B cell (primary cell): ENCODE measurements around the gene PPP3CA. TPM values are rescaled to one million over a fixed set of nuclear protein-coding genes. Genes with fewer than 3 reads are reported as not detected.

ENCODE experiments used
- ATAC-seq: fragments of 200-7000 bp; cut with Tn5 transposase; one replicate; pipeline ENCODE4 v1.10.0; 2021; ENCODE audit warnings: low read depth, mild to moderate bottlenecking, moderate number of reproducible peaks, moderate library complexity
- CTCF ChIA-PET: fragments of 350-600 bp; sonication (Branson Sonifier 250); formaldehyde crosslinking; loops from one replicate; lab custom pipeline; 2021; ENCODE audit warnings: antibody characterized with exemption, inconsistent platforms; lab: Charles Lee
- POLR2A ChIA-PET: fragments of 350-600 bp; sonication (Branson Sonifier 250); formaldehyde crosslinking; loops from one replicate; lab custom pipeline; 2021; ENCODE audit warnings: antibody characterized with exemption; lab: Charles Lee
- DNase-seq: peaks from one replicate; pipeline ENCODE4 v3.0.0; 2013
- H2AFZ ChIP-seq: 2 replicates; pipeline ENCODE4 v1.6.1; 2012; ENCODE audit warnings: mild to moderate bottlenecking, low read depth, low read length; ENCODE audit not compliant: insufficient read depth, poor library complexity, severe bottlenecking
- H3K27ac ChIP-seq, 2 donors: 1 replicate in 1 of 2; 2 replicates in 1 of 2; pipeline ENCODE4 v1.5.1; 2012 to 2013; ENCODE audit warnings: low read length in 2 of 2, mild to moderate bottlenecking in 2 of 2, moderate library complexity in 1 of 2
- H3K27me3 ChIP-seq, 4 experiments: fragments of 200-600 bp in 1 of 4; sonication (generic) in 1 of 4; replicated peaks in 1 of 4; 1 replicate in 2 of 4; 2 replicates in 2 of 4; pipeline versions ENCODE4 v1.6.1 to v1.7.0; 2013 to 2016; ENCODE audit warnings: low read length in 3 of 4, mild to moderate bottlenecking in 2 of 4, mixed read lengths in 1 of 4, moderate library complexity in 1 of 4; ENCODE audit not compliant: insufficient read depth in 4 of 4, control insufficient read depth in 3 of 4; ENCODE audit errors: control extremely low read depth in 1 of 4
- H3K36me3 ChIP-seq, 2 experiments: replicated peaks in 1 of 2; 1 replicate in 1 of 2; 2 replicates in 1 of 2; pipeline versions ENCODE4 v1.6.1 to v1.7.1; 2013; ENCODE audit warnings: low read length in 1 of 2; ENCODE audit not compliant: insufficient read depth in 2 of 2, control insufficient read depth in 1 of 2; ENCODE audit errors: control extremely low read depth in 1 of 2, extremely low read depth in 1 of 2
- H3K4me1 ChIP-seq, 2 donors: fragments of 200-600 bp in 1 of 2; sonication (generic) in 1 of 2; 1 replicate in 1 of 2; 2 replicates in 1 of 2; pipeline versions ENCODE4 v1.5.1 to v1.6.1; 2013 to 2017; ENCODE audit warnings: low read length in 2 of 2; ENCODE audit not compliant: control insufficient read depth in 2 of 2, insufficient read depth in 2 of 2
- H3K4me2 ChIP-seq: replicated peaks from 2 replicates; pipeline ENCODE3; 2012; ENCODE audit warnings: mild to moderate bottlenecking, low read depth, low read length; ENCODE audit not compliant: poor library complexity, severe bottlenecking
- H3K4me3 ChIP-seq, 5 experiments: fragments of 200-600 bp in 1 of 5; sonication (generic) in 1 of 5; 1 replicate in 3 of 5; 2 replicates in 2 of 5; pipeline versions ENCODE4 v1.5.1 to v1.7.0; 2011 to 2016; ENCODE audit warnings: low read length in 4 of 5, mild to moderate bottlenecking in 4 of 5, low read depth in 2 of 5, control low read depth in 1 of 5, moderate library complexity in 1 of 5; ENCODE audit not compliant: insufficient read depth in 1 of 5; ENCODE audit errors: control extremely low read depth in 1 of 5, extremely low read depth in 1 of 5
- H3K79me2 ChIP-seq: fragments of 200-600 bp; sonication (generic); one replicate; pipeline ENCODE4 v1.6.0; 2016; ENCODE audit warnings: low read length; ENCODE audit not compliant: control insufficient read depth, insufficient read depth
- H3K9ac ChIP-seq: fragments of 200-600 bp; sonication (generic); 2 replicates; pipeline ENCODE4 v1.6.1; 2017; ENCODE audit warnings: mild to moderate bottlenecking, low read length, moderate library complexity
- H3K9me3 ChIP-seq, 3 donors: one replicate each; pipeline versions ENCODE4 v1.6.1 to v1.7.1; 2013; ENCODE audit warnings: low read length in 2 of 3; ENCODE audit not compliant: control insufficient read depth in 2 of 3, insufficient read depth in 1 of 3; ENCODE audit errors: control extremely low read depth in 1 of 3
- H4K20me1 ChIP-seq: 2 replicates; pipeline ENCODE4 v1.6.0; 2012; ENCODE audit warnings: mild to moderate bottlenecking, low read length; ENCODE audit not compliant: insufficient read depth, control insufficient read depth, poor library complexity, severe bottlenecking
- H3K27ac Mint-ChIP-seq: one replicate; pipeline ENCODE4 v1.8.0; 2021; ENCODE audit warnings: mixed read lengths
- H3K27me3 Mint-ChIP-seq: one replicate; pipeline ENCODE4 v1.8.0; 2021; ENCODE audit warnings: mixed read lengths
- H3K4me1 Mint-ChIP-seq: one replicate; pipeline ENCODE4 v1.8.0; 2021; ENCODE audit warnings: mixed read lengths
- H3K4me3 Mint-ChIP-seq: one replicate; pipeline ENCODE4 v1.8.0; 2021; ENCODE audit warnings: mixed read lengths
- H3K9me3 Mint-ChIP-seq: one replicate; pipeline ENCODE4 v1.8.0; 2022; ENCODE audit warnings: mixed read lengths; ENCODE audit not compliant: insufficient read depth
- EZH2 ChIP-seq: IDR thresholded peaks from 2 replicates; pipeline ENCODE4 v1.6.1; 2012; ENCODE audit warnings: borderline replicate concordance, low read depth, mild to moderate bottlenecking, moderate library complexity, low read length; ENCODE audit not compliant: insufficient read depth, poor library complexity, severe bottlenecking
- WGBS: methylation state at CpG from one replicate; pipeline ENCODE4 v1.1.5; 2013; ENCODE audit warnings: missing lambda C conversion rate; ENCODE audit not compliant: insufficient coverage; 5-methylcytosine and 5-hydroxymethylcytosine counted together
- intact Hi-C: fragments of 100-400 bp; cut with micrococcal nuclease; formaldehyde crosslinking; loops from one replicate; pipeline ENCODE4 v1.10.0; 2022
- polyA plus RNA-seq: library from polyadenylated mRNA; depleted of rRNA; stranded (reverse); fragments of >200 nt; gene quantifications from 2 replicates; pipeline ENCODE4 v1.2.3, GENCODE V29; 2012
- total RNA-seq, 2 donors: library from RNA; stranded (reverse); fragments of 120-200 nt in 1 of 2; gene quantifications; 1 replicate in 1 of 2; 2 replicates in 1 of 2; pipeline versions ENCODE4 v1.2.3 to v1.2.4, GENCODE V29; 2013 to 2022
- TF ChIP-seq, protein P1 (sequence below): fragments of 200-600 bp; IDR thresholded peaks from one replicate; pipeline ENCODE4 v1.8.0; 2022; ENCODE audit warnings: antibody characterized with exemption, mild to moderate bottlenecking

PPP3CA gene
- total and polyA plus RNA-seq, 2 donors (not counting 1 experiment from before 2014, with no cell fraction given): 14.3 to 85.1 TPM

DNA sequence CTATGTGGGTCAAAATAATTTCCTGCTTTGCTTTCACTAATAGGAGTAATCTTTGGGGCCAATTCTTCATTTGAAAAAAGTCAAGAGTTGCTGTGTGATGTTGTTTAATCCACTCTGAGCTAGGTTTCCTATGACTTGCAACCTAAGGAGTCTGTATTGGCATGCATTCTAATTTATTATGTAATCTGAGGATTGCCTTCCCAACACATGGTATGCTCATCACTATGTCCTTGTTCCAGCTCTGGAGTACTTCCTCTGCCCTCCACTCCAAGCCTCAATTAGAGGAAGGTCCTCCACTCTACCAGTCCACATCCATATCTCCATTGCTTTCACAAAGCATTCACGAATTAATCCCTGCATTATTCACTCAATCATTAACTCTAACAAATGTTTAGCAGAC is 56.1 kb downstream of the PPP3CA start:
- peak overlapping the region; percentile 37 for H3K27ac Mint-ChIP-seq
- ChIA-PET CTCF (interaction anchor here (1.3 kb wide), 1 partner anchor 36 kb away, joined by 3 read pairs; no protein-coding TSS in a partner anchor), POLR2A (interaction anchor here (0.6 kb wide), 2 partner anchors 78 to 659 kb away, joined by 3 to 9 read pairs; no protein-coding TSS in a partner anchor)
- no peak for TF ChIP-seq EZH2
- TF ChIP-seq, protein P1, sequence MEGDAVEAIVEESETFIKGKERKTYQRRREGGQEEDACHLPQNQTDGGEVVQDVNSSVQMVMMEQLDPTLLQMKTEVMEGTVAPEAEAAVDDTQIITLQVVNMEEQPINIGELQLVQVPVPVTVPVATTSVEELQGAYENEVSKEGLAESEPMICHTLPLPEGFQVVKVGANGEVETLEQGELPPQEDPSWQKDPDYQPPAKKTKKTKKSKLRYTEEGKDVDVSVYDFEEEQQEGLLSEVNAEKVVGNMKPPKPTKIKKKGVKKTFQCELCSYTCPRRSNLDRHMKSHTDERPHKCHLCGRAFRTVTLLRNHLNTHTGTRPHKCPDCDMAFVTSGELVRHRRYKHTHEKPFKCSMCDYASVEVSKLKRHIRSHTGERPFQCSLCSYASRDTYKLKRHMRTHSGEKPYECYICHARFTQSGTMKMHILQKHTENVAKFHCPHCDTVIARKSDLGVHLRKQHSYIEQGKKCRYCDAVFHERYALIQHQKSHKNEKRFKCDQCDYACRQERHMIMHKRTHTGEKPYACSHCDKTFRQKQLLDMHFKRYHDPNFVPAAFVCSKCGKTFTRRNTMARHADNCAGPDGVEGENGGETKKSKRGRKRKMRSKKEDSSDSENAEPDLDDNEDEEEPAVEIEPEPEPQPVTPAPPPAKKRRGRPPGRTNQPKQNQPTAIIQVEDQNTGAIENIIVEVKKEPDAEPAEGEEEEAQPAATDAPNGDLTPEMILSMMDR: no peak
- H3K27ac ChIP-seq: no peak overlapping the region
- peaks cover 15 to 32% of the 10 kb centered on the region in 2 donors for H3K4me1 ChIP-seq
- peaks cover 0 to 2% of the 10 kb centered on the region in 2 experiments for H3K36me3 ChIP-seq
- no peak overlapping the region for H3K4me3 ChIP-seq
- no peak overlapping the region for H3K9ac ChIP-seq
- peaks cover 52% of the 10 kb centered on the region for H4K20me1 ChIP-seq
- peaks cover 67% of the 10 kb centered on the region for H3K4me1 Mint-ChIP-seq
- no peak for ATAC-seq
- no CpG with 5 or more reads among the region's 1 CpG for WGBS
- H2AFZ ChIP-seq: no peak overlapping the region
- no peaks in the 10 kb centered on the region for H3K9me3 Mint-ChIP-seq
- intact Hi-C loops: no loop called here
- no peak overlapping the region for H3K4me2 ChIP-seq
- peaks cover 0 to 5% (median 0%) of the 10 kb centered on the region in 3 donors for H3K9me3 ChIP-seq
- H3K4me3 Mint-ChIP-seq: no peak overlapping the region
- peaks cover 85% of the 10 kb centered on the region for H3K79me2 ChIP-seq
- no peaks in the 10 kb centered on the region for H3K27me3 ChIP-seq
- H3K27me3 Mint-ChIP-seq: no peaks in the 10 kb centered on the region
- no peak for DNase-seq

DNA sequence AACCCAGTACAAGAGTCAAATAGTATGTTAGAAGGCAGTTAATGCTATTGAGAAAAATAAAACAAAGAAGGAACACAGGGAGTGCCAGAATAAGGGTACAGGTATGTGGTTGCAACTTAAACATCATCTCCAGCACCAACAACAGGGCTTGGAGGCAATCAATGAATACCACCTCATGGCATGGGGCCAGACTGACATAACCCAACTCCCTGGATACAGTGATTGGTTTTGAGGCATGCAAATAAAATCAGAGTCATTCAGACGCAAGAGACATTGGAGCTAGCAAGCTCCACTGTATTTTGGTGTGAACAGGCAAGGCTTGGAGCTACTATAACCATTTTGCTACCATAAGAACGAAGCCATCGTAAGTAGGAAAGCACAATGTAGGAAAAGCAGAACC is 56.7 kb downstream of the PPP3CA start:
- CTCF ChIA-PET: interaction anchor here (1.3 kb wide), 1 partner anchor 37 kb away, joined by 3 read pairs; no protein-coding TSS in a partner anchor
- H3K27ac ChIP-seq: no peak overlapping the region
- POLR2A ChIA-PET: interaction anchor here (0.6 kb wide), 1 partner anchor 659 kb away, joined by 9 read pairs; no protein-coding TSS in a partner anchor
- DNase-seq (no peak), ATAC-seq (no peak)
- no peak overlapping the region for H3K4me2 ChIP-seq
- H3K4me1 ChIP-seq: peaks cover 15 to 36% of the 10 kb centered on the region in 2 donors
- H2AFZ ChIP-seq: no peak overlapping the region
- H3K4me3 Mint-ChIP-seq: no peak overlapping the region
- H3K79me2 ChIP-seq: peaks cover 86% of the 10 kb centered on the region
- H4K20me1 ChIP-seq: peaks cover 48% of the 10 kb centered on the region
- H3K9me3 Mint-ChIP-seq: no peaks in the 10 kb centered on the region
- no CpG with 5 or more reads among the region's 3 CpGs for WGBS
- H3K4me3 ChIP-seq: no peak overlapping the region
- no peaks in the 10 kb centered on the region for H3K27me3 ChIP-seq
- intact Hi-C loops: no loop called here
- H3K27ac Mint-ChIP-seq: peak overlapping the region; percentile 38
- H3K9me3 ChIP-seq: peaks cover 0 to 5% (median 0%) of the 10 kb centered on the region in 3 donors
- H3K4me1 Mint-ChIP-seq: peaks cover 68% of the 10 kb centered on the region
- peaks cover 0 to 2% of the 10 kb centered on the region in 2 experiments for H3K36me3 ChIP-seq
- TF ChIP-seq, protein P1: no peak
- no peak for TF ChIP-seq EZH2
- H3K27me3 Mint-ChIP-seq: no peaks in the 10 kb centered on the region
- no peak overlapping the region for H3K9ac ChIP-seq
